DND-41 (cell line): Measurements from ENCODE around the gene PADI2.

Source experiments
- ATAC-seq: fragments of 200-7000 bp; cut with Tn5 transposase; 3 replicates; pipeline ENCODE4 v1.9.1; 2021; ENCODE audit warnings: low read depth; ENCODE audit not compliant: insufficient read depth
- DNase-seq: peaks from one replicate; pipeline ENCODE4 v3.0.0-alpha.2; 2020
- H2AFZ ChIP-seq: 2 replicates; pipeline ENCODE4 v1.6.0; 2012; ENCODE audit warnings: low read depth, low read length
- H3K27ac ChIP-seq: 2 replicates; pipeline ENCODE4 v1.5.1; 2012; ENCODE audit warnings: low read length, inconsistent platforms
- H3K27me3 ChIP-seq: fragments of 200-600 bp; sonication (generic); 2 replicates; pipeline ENCODE4 v1.6.0; 2012; ENCODE audit warnings: low read length, mild to moderate bottlenecking, inconsistent platforms; ENCODE audit not compliant: insufficient read depth, poor library complexity
- H3K36me3 ChIP-seq: 2 replicates; pipeline ENCODE4 v1.5.1; 2012; ENCODE audit warnings: low read length, inconsistent platforms; ENCODE audit not compliant: insufficient read depth
- H3K4me1 ChIP-seq: 2 replicates; pipeline ENCODE4 v1.5.1; 2012; ENCODE audit warnings: mild to moderate bottlenecking, low read length; ENCODE audit not compliant: insufficient read depth
- H3K4me2 ChIP-seq: 2 replicates; pipeline ENCODE4 v1.6.0; 2012; ENCODE audit warnings: mild to moderate bottlenecking, moderate library complexity, low read length, inconsistent platforms; ENCODE audit not compliant: insufficient read depth
- H3K4me3 ChIP-seq, 2 experiments: fragments of 200-600 bp in 1 of 2; shearing (Covaris generic) in 1 of 2; 2 replicates each; pipeline ENCODE4 v1.5.1; 2012 to 2016; ENCODE audit warnings: inconsistent platforms in 2 of 2, low read length in 2 of 2, mild to moderate bottlenecking in 2 of 2, low read depth in 1 of 2, moderate library complexity in 1 of 2
- H3K79me2 ChIP-seq: 2 replicates; pipeline ENCODE4 v1.6.0; 2012; ENCODE audit warnings: low read length, inconsistent platforms; ENCODE audit not compliant: insufficient read depth
- H3K9ac ChIP-seq: 2 replicates; pipeline ENCODE4 v1.6.0; 2012; ENCODE audit warnings: low read depth, mild to moderate bottlenecking, inconsistent platforms, low read length, moderate library complexity
- H3K9me3 ChIP-seq: 2 replicates; pipeline ENCODE4 v1.5.1; 2012; ENCODE audit warnings: low read length, moderate library complexity, mild to moderate bottlenecking, inconsistent platforms; ENCODE audit not compliant: insufficient read depth, severe bottlenecking
- H4K20me1 ChIP-seq: 2 replicates; pipeline ENCODE4 v1.6.0; 2012; ENCODE audit warnings: low read length; ENCODE audit not compliant: insufficient read depth
- CTCF ChIP-seq: IDR thresholded peaks from 2 replicates; pipeline ENCODE4 v1.5.1; 2012; ENCODE audit warnings: borderline replicate concordance, low read length, moderate library complexity, mild to moderate bottlenecking; ENCODE audit not compliant: poor library complexity, severe bottlenecking; ENCODE audit errors: extremely low read depth
- EZH2 ChIP-seq: IDR thresholded peaks from 3 replicates; pipeline ENCODE4 v1.6.1; 2012; ENCODE audit warnings: borderline replicate concordance, low read depth, mild to moderate bottlenecking, moderate library complexity, low read length, inconsistent platforms; ENCODE audit not compliant: severe bottlenecking

Gene PADI2

GRCh38 chr1:17031436-17031835, 87.8 kb downstream of the PADI2 start:
- H3K79me2 ChIP-seq = peaks cover 17% of the 10 kb centered on the region; the same call in 1 of the 2 replicates
- no peaks in the 10 kb centered on the region for H3K4me1 ChIP-seq
- no peak overlapping the region for H3K4me2 ChIP-seq
- no peak for ATAC-seq
- no peak overlapping the region for H3K9ac ChIP-seq
- peaks cover 81% of the 10 kb centered on the region for H3K36me3 ChIP-seq
- H2AFZ ChIP-seq = no peak overlapping the region
- no peak overlapping the region for H3K27ac ChIP-seq
- no peaks in the 10 kb centered on the region; the same call in 1 of the 2 replicates for H4K20me1 ChIP-seq
- no peaks in the 10 kb centered on the region for H3K27me3 ChIP-seq
- TF ChIP-seq CTCF = no peak
- no peak for TF ChIP-seq EZH2
- no peak overlapping the region for H3K4me3 ChIP-seq
- no peaks in the 10 kb centered on the region for H3K9me3 ChIP-seq
- DNase-seq = no peak

- Histone ChIP-seq H3K4me3 (no peak overlapping the region), H2AFZ (no peak overlapping the region), H3K9me3 (no peaks in the 10 kb centered on the region), H3K4me1 (no peaks in the 10 kb centered on the region), H3K36me3 (peaks cover 83% of the 10 kb centered on the region), H3K27ac (no peak overlapping the region), H3K27me3 (no peaks in the 10 kb centered on the region), H4K20me1 (no peaks in the 10 kb centered on the region; the same call in 1 of the 2 replicates), H3K9ac (no peak overlapping the region), H3K79me2 (peaks cover 13% of the 10 kb centered on the region; the same call in 1 of the 2 replicates), H3K4me2 (no peak overlapping the region)
- ATAC-seq (no peak), DNase-seq (no peak)
- no peak for TF ChIP-seq CTCF
- no peak for TF ChIP-seq EZH2
Measured at GRCh38 chr1:17030206-17030605, 89.0 kb downstream of the PADI2 start.

- Histone ChIP-seq H4K20me1 (no peaks in the 10 kb centered on the region; the same call in 1 of the 2 replicates), H3K9ac (no peak overlapping the region), H3K36me3 (peaks cover 86% of the 10 kb centered on the region), H3K4me1 (no peaks in the 10 kb centered on the region), H3K4me2 (no peak overlapping the region), H3K27ac (no peak overlapping the region), H2AFZ (no peak overlapping the region), H3K4me3 (no peak overlapping the region), H3K79me2 (peaks cover 8% of the 10 kb centered on the region; the same call in 1 of the 2 replicates), H3K27me3 (no peaks in the 10 kb centered on the region), H3K9me3 (no peaks in the 10 kb centered on the region)
- no peak for TF ChIP-seq CTCF
- TF ChIP-seq EZH2 = no peak
- ATAC-seq = no peak
- DNase-seq = no peak
Measured at GRCh38 chr1:17028662-17029188, 90.5 kb downstream of the PADI2 start.

GRCh38 chr1:17027900-17028299, 91.4 kb downstream of the PADI2 start:
- Histone ChIP-seq H4K20me1 (no peaks in the 10 kb centered on the region; the same call in 1 of the 2 replicates), H3K4me2 (no peak overlapping the region), H3K27me3 (no peaks in the 10 kb centered on the region), H3K9me3 (no peaks in the 10 kb centered on the region), H2AFZ (no peak overlapping the region), H3K36me3 (peaks cover 86% of the 10 kb centered on the region), H3K4me1 (no peaks in the 10 kb centered on the region), H3K79me2 (peaks cover 7% of the 10 kb centered on the region; the same call in 1 of the 2 replicates), H3K27ac (no peak overlapping the region), H3K4me3 (no peak overlapping the region), H3K9ac (no peak overlapping the region)
- TF ChIP-seq CTCF (no peak), EZH2 (no peak)
- ATAC-seq (no peak), DNase-seq (no peak)
